Gastrocnemius medialis (tissue), 4 donors: ENCODE measurements around the gene ARHGEF9.

ENCODE experiments used
- CTCF ChIP-seq, 5 experiments: fragments of 450-650 bp in 3 of 5; fragments of 200-600 bp in 2 of 5; sonication (generic) in 2 of 5; IDR thresholded peaks in 4 of 5; conservative IDR thresholded peaks in 1 of 5; 1 replicate in 4 of 5; 2 replicates in 1 of 5; pipeline ENCODE4 v1.5.1; 2016 to 2019; ENCODE audit warnings: antibody characterized with exemption in 5 of 5, mild to moderate bottlenecking in 3 of 5, moderate library complexity in 3 of 5
- POLR2A ChIP-seq, 2 donors: fragments of 450-650 bp; IDR thresholded peaks; one replicate each; pipeline ENCODE4 v1.6.1; 2017; ENCODE audit warnings: antibody characterized with exemption in 2 of 2, mild to moderate bottlenecking in 2 of 2, moderate library complexity in 2 of 2

DNA sequence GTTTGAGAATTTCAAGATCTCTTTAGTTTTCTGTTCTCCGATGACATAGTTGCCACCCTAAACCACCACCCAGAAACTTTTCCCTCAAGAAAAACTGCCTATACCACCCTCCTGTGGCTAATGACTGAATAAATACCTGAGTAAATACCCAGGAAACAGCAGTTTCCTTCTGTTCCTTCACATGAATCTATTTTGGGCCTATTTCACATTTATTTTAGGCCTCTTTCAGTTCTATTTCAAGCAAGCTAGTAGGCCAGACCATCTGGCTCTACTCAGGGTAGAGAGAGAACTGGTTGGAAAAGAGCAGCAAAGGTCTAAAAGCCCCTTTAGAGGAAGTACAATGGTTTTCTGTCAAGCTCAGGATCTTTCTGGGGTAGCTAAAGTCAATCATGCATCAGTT, 23.4 kb downstream of the ARHGEF9 start:
- TF ChIP-seq CTCF (IDR thresholded peaks at IDR 0.05 in 4 of 5, conservative IDR thresholded peaks at IDR 0.05 in 1 of 5): no peak
- no peak for TF ChIP-seq POLR2A (IDR thresholded peaks at IDR 0.05)
